OCI-LY3 (cell line): ENCODE measurements around the gene LY6G6C.

Source experiments
- CTCF ChIP-seq: fragments of 200-600, 300-600 bp; sonication (generic); IDR thresholded peaks from 2 replicates; pipeline ENCODE4 v1.5.1; 2014; ENCODE audit warnings: antibody characterized with exemption, low read length, low read depth
- EZH2phosphoT487 ChIP-seq: fragments of 200-600 bp; shearing (Covaris generic); IDR thresholded peaks from 2 replicates; pipeline ENCODE4 v1.6.1; 2018; ENCODE audit warnings: antibody characterized with exemption, mixed run types, low read depth

- TF ChIP-seq CTCF: no peak
- TF ChIP-seq EZH2phosphoT487: no peak
Observed at GRCh38 chr6:31721351-31722020, at the start of gene LY6G6C.
